A673 (cell line): Measurements from ENCODE around the gene SATB2. TPM values are rescaled to one million over a fixed set of nuclear protein-coding genes. Genes with fewer than 3 reads are reported as not detected.
A peak's percentile ranks its signal among the peaks of the same experiment; 100 is the strongest.

Experiments
- BruUV-seq: library from RNA; stranded (reverse); fragments of 400-500 nt; replicated peaks from 2 replicates; lab custom pipeline; 2021; lab: Mats Ljungman, UMichigan
- CTCF ChIA-PET: fragments of 300-600 bp; sonication (Branson Sonifier 250); formaldehyde crosslinking; loops from one replicate; lab custom pipeline; 2022; ENCODE audit warnings: antibody characterized with exemption; lab: Charles Lee
- POLR2A ChIA-PET: fragments of 300-600 bp; sonication (Branson Sonifier 250); formaldehyde crosslinking; loops from one replicate; lab custom pipeline; 2022; ENCODE audit warnings: antibody characterized with exemption; ENCODE audit not compliant: low non-redundant PET; lab: Charles Lee
- DNase-seq: peaks from one replicate; pipeline ENCODE4 v3.0.0-alpha.2; 2015; ENCODE audit warnings: low spot score
- H3K27ac ChIP-seq: fragments of 200-600 bp; sonication (generic); 2 replicates; pipeline ENCODE4 v1.5.1; 2016; ENCODE audit warnings: mixed run types, low read depth, mild to moderate bottlenecking, mixed read lengths, antibody characterized with exemption, low read length; ENCODE audit not compliant: poor library complexity, severe bottlenecking
- H3K27me3 ChIP-seq: fragments of 200-600 bp; sonication (generic); replicated peaks from 2 replicates; pipeline ENCODE4 v1.6.1; 2017; ENCODE audit warnings: mixed run types, low read depth, mild to moderate bottlenecking, mixed read lengths, antibody characterized with exemption, low read length; ENCODE audit not compliant: insufficient read depth, poor library complexity
- H3K36me3 ChIP-seq: fragments of 200-600 bp; sonication (generic); 2 replicates; pipeline ENCODE4 v1.6.1; 2016; ENCODE audit warnings: mixed run types, mild to moderate bottlenecking, mixed read lengths, antibody characterized with exemption, low read length; ENCODE audit not compliant: insufficient read depth, poor library complexity, severe bottlenecking
- H3K4me1 ChIP-seq: fragments of 200-600 bp; sonication (generic); 2 replicates; pipeline ENCODE4 v1.6.1; 2017; ENCODE audit warnings: mixed run types, mild to moderate bottlenecking, mixed read lengths, antibody characterized with exemption, low read length; ENCODE audit not compliant: insufficient read depth, poor library complexity, severe bottlenecking
- H3K4me3 ChIP-seq: fragments of 200-600 bp; sonication (generic); 2 replicates; pipeline ENCODE4 v1.5.1; 2016; ENCODE audit warnings: low read depth, mixed run types, mild to moderate bottlenecking, mixed read lengths, low read length; ENCODE audit not compliant: poor library complexity, severe bottlenecking
- H3K9me3 ChIP-seq: fragments of 200-600 bp; sonication (generic); 2 replicates; pipeline ENCODE4 v1.6.1; 2016; ENCODE audit warnings: mixed run types, low read depth, mild to moderate bottlenecking, mixed read lengths, antibody characterized with exemption, low read length; ENCODE audit not compliant: poor library complexity, severe bottlenecking
- CTCF ChIP-seq: fragments of 300-800, 200-600 bp; sonication (generic); conservative IDR thresholded peaks from 2 replicates; pipeline ENCODE4 v1.5.1; 2017; ENCODE audit warnings: low read depth, mild to moderate bottlenecking, antibody characterized with exemption, low read length, moderate library complexity, mixed read lengths
- EZH2 ChIP-seq: fragments of 200-600 bp; sonication (generic); IDR thresholded peaks from 2 replicates; pipeline ENCODE4 v1.6.1; 2017; ENCODE audit warnings: borderline replicate concordance, low read depth, mild to moderate bottlenecking, mixed read lengths, antibody characterized with exemption, low read length; ENCODE audit not compliant: poor library complexity, severe bottlenecking
- intact Hi-C: fragments of 100-400 bp; cut with micrococcal nuclease; formaldehyde crosslinking; loops from one replicate; pipeline ENCODE4 v1.10.0; 2022; ENCODE audit not compliant: unreplicated experiment
- total RNA-seq: library from RNA; stranded (reverse); gene quantifications from 2 replicates; pipeline ENCODE4 v1.2.3, GENCODE V29; 2021

Gene SATB2
- total RNA-seq, 1 experiment from 2014 or later: 23.2 TPM

- CTCF ChIA-PET: no interaction called here
- BruUV-seq: no TSS peak
- Histone ChIP-seq H3K27me3 (peaks cover 29% of the 10 kb centered on the region), H3K36me3 (no peaks in the 10 kb centered on the region), H3K4me3 (peak overlapping the region; percentile 73), H3K9me3 (no peaks in the 10 kb centered on the region), H3K4me1 (peaks cover 7% of the 10 kb centered on the region), H3K27ac (peak overlapping the region; percentile 63)
- POLR2A ChIA-PET: no interaction called here
- intact Hi-C loops: loop anchor here (2.0 kb wide), 1 partner anchor 203 kb away; no protein-coding TSS in a partner anchor
- DNase-seq: peak; percentile 35
- TF ChIP-seq CTCF: no peak
- TF ChIP-seq EZH2: no peak
Measured at GRCh38 chr2:199463708-199464605, 6.2 kb upstream of the SATB2 start.

- CTCF ChIA-PET: interaction anchor here (0.6 kb wide), 1 partner anchor 341 kb away, joined by 9 read pairs; no protein-coding TSS in a partner anchor
- Histone ChIP-seq H3K27ac (peak overlapping the region; percentile 63), H3K27me3 (peaks cover 29% of the 10 kb centered on the region), H3K4me3 (peak overlapping the region; percentile 73), H3K4me1 (peaks cover 7% of the 10 kb centered on the region), H3K36me3 (no peaks in the 10 kb centered on the region), H3K9me3 (no peaks in the 10 kb centered on the region)
- POLR2A ChIA-PET: no interaction called here
- peak; percentile 84 for DNase-seq
- TF ChIP-seq EZH2 (no peak), CTCF (peak; percentile 94)
- intact Hi-C loops: loop anchor here (2.0 kb wide), 1 partner anchor 202 kb away; no protein-coding TSS in a partner anchor
- BruUV-seq: no TSS peak
Measured at GRCh38 chr2:199462956-199463692, 5.4 kb upstream of the SATB2 start.

- no peak for DNase-seq
- intact Hi-C loops: loop anchor here (2.0 kb wide), 1 partner anchor 202 kb away; no protein-coding TSS in a partner anchor
- peaks cover 29% of the 10 kb centered on the region for H3K27me3 ChIP-seq
- BruUV-seq: no TSS peak
- CTCF ChIA-PET: interaction anchor here (0.6 kb wide), 2 partner anchors 27 to 340 kb away, joined by 3 to 9 read pairs; no protein-coding TSS in a partner anchor
- POLR2A ChIA-PET: no interaction called here
- H3K4me1 ChIP-seq: peaks cover 7% of the 10 kb centered on the region
- no peak for TF ChIP-seq EZH2
- no peak for TF ChIP-seq CTCF
- no peaks in the 10 kb centered on the region for H3K9me3 ChIP-seq
- H3K27ac ChIP-seq: no peak overlapping the region
- H3K36me3 ChIP-seq: no peaks in the 10 kb centered on the region
- peak overlapping the region; percentile 73 for H3K4me3 ChIP-seq
Measured at GRCh38 chr2:199462347-199462955, 4.7 kb upstream of the SATB2 start.
